ENCODE measurements around the gene WWOX. TPM values are rescaled to one million over a fixed set of nuclear protein-coding genes. Genes with fewer than 3 reads are reported as not detected.

The WWOX gene
- total RNA-seq, 1 experiment from 2014 or later = 15.6 TPM

DNA sequence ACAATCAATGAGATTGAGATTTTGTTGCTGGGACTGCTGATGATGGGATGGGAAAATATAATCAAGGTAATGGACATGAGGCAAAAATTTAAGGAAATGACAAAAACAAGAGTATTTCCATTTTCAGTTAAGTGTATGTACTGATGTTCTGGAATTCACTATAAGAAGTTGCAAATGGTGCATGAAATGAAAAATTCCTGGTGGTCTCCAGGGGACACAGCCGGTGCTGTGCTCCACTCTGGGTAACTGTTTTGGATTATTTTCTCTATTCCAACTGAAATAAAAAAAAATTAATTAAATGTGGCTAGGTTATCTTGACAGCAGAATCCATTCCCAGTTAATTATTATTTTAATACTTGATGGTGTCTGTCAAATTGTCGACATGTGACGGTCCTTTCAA, 305.6 kb downstream of the WWOX start:
- no peaks in the 10 kb centered on the region for H3K27me3 ChIP-seq (ENCODE audit: insufficient read depth, low read length)
- H3K14ac ChIP-seq (ENCODE audit: insufficient read depth, low read length) = no peak overlapping the region
- H2BK120ac ChIP-seq (ENCODE audit: low read depth, low read length, poor library complexity, severe bottlenecking) = no peak overlapping the region
- H2BK5ac ChIP-seq (ENCODE audit: insufficient read length, low read length) = no peak overlapping the region
- no peak overlapping the region for H2AFZ ChIP-seq (ENCODE audit: low read length)
- H4K91ac ChIP-seq (ENCODE audit: insufficient read length, low read depth, low read length) = no peak overlapping the region
- H2BK12ac ChIP-seq (ENCODE audit: insufficient read length, low read depth, low read length) = no peak overlapping the region
- H3K4me1 ChIP-seq (ENCODE audit: insufficient read depth, low read length) = no peaks in the 10 kb centered on the region
- no peaks in the 10 kb centered on the region for H3K79me1 ChIP-seq (ENCODE audit: insufficient read depth, low read depth, low read length, poor library complexity, severe bottlenecking)
- H3K27ac ChIP-seq (ENCODE audit: insufficient read length, low read depth, low read length) = no peak overlapping the region
- H3K27me3 Mint-ChIP-seq (ENCODE audit: low read depth) = peaks cover 3% of the 10 kb centered on the region; the same call in 1 of the 2 replicates
- no peak overlapping the region for H3K18ac ChIP-seq (ENCODE audit: insufficient read length, low read depth, low read length)
- H3K4me1 Mint-ChIP-seq = peaks cover 0 to 6% of the 10 kb centered on the region in 2 experiments; a peak in 1 of 4 replicates
- TF ChIP-seq, protein P1, sequence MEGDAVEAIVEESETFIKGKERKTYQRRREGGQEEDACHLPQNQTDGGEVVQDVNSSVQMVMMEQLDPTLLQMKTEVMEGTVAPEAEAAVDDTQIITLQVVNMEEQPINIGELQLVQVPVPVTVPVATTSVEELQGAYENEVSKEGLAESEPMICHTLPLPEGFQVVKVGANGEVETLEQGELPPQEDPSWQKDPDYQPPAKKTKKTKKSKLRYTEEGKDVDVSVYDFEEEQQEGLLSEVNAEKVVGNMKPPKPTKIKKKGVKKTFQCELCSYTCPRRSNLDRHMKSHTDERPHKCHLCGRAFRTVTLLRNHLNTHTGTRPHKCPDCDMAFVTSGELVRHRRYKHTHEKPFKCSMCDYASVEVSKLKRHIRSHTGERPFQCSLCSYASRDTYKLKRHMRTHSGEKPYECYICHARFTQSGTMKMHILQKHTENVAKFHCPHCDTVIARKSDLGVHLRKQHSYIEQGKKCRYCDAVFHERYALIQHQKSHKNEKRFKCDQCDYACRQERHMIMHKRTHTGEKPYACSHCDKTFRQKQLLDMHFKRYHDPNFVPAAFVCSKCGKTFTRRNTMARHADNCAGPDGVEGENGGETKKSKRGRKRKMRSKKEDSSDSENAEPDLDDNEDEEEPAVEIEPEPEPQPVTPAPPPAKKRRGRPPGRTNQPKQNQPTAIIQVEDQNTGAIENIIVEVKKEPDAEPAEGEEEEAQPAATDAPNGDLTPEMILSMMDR (conservative IDR thresholded peaks at IDR 0.05) = no peak
- no peak overlapping the region for H3K4me2 ChIP-seq (ENCODE audit: insufficient read depth, insufficient read length, low read length)
- H2AK5ac ChIP-seq (ENCODE audit: insufficient read length, low read length) = no peak overlapping the region
- H3K56ac ChIP-seq (ENCODE audit: insufficient read length, low read depth, low read length) = no peak overlapping the region
- no peak overlapping the region for H3K4ac ChIP-seq (ENCODE audit: low read depth, low read length)
- H3K9ac ChIP-seq (ENCODE audit: extremely low read depth, insufficient read length, low read length) = no peak overlapping the region
- no peak overlapping the region for H3K27ac Mint-ChIP-seq
- no peaks in the 10 kb centered on the region for H4K20me1 ChIP-seq (ENCODE audit: control insufficient read depth, insufficient read depth, insufficient read length)
- H2BK15ac ChIP-seq (ENCODE audit: low read depth, low read length) = no peak overlapping the region
- H2BK20ac ChIP-seq (ENCODE audit: low read depth, low read length, poor library complexity, severe bottlenecking) = no peak overlapping the region
- H3K23ac ChIP-seq (ENCODE audit: insufficient read length, low read depth, low read length) = no peak overlapping the region
- no peak overlapping the region for H3T11ph ChIP-seq (ENCODE audit: low read length)
- no peak overlapping the region for H4K8ac ChIP-seq (replicated peaks; ENCODE audit: insufficient read length, low read depth, low read length)
- peaks cover 8 to 22% (median 11%) of the 10 kb centered on the region in 3 experiments for H3K36me3 Mint-ChIP-seq (ENCODE audit: insufficient read depth in 1 of 3, low read depth in 3 of 3)
- H3K9me3 Mint-ChIP-seq = peaks cover 14 to 16% of the 10 kb centered on the region in 2 experiments
- no peak overlapping the region for H3K4me3 Mint-ChIP-seq
- no CpG with 5 or more reads among the region's 3 CpGs for WGBS (ENCODE audit: extremely low coverage, insufficient read length, low lambda C conversion rate)
- no peak for DNase-seq
- H3K23me2 ChIP-seq (ENCODE audit: insufficient read length, low read depth, low read length, poor library complexity, severe bottlenecking) = no peaks in the 10 kb centered on the region
- peaks cover 7% of the 10 kb centered on the region for H3K9me3 ChIP-seq (ENCODE audit: control insufficient read depth, low read depth, low read length)
- no peak overlapping the region for H4K5ac ChIP-seq (ENCODE audit: insufficient read length, low read depth, low read length)
- H3K79me2 ChIP-seq (ENCODE audit: insufficient read depth, low read length) = no peaks in the 10 kb centered on the region
